Hematopoietic multipotent progenitor cell treated with erythropoietin and hydrocortisone succinate and interleukin-3 and kit ligand, for 4 days (in vitro differentiated cells): ENCODE measurements around the gene IL6ST.

ENCODE experiments used
- DNase-seq: peaks from one replicate; pipeline ENCODE4 v3.0.0-alpha.2; 2015

The IL6ST gene

GRCh38 chr5:55918087-55919035 is 76.4 kb downstream of the IL6ST start:
- no peak for DNase-seq

DNA sequence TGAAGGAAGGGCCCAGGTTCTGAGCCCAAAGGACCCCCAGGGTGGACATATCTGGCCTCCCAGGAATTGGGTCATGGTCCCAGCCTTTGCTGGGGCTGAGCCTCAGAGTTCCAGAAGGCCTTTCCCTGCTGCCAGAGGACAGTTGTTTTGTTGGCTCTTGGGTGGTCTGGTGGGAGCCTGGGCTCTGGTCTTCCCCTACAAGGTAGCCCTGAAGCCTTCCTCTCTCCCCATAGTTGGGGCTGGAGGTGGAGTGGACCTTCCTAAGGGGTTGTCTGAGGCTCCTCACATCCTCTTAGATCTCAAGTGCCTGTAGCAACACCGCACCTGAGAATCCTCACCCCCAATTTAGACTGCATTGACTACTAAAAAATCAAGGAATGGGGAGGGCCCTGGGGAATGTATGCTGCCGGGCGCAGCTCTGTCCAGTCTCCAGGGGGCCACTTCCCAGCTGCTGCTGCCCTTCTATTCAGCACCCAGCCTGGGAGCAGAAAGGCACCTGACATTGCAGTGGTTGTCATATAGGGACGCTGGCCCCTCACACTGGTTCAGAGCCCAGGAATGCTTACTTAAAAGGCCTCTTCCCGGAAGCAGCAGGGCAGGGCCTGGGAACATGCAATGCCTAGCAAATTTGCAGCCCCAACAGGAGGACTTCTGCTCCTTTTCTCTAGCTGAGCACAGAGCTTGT is 77.2 kb downstream of the IL6ST start:
- DNase-seq = no peak

GRCh38 chr5:55916986-55917385 is 77.8 kb downstream of the IL6ST start:
- DNase-seq = no peak

DNA sequence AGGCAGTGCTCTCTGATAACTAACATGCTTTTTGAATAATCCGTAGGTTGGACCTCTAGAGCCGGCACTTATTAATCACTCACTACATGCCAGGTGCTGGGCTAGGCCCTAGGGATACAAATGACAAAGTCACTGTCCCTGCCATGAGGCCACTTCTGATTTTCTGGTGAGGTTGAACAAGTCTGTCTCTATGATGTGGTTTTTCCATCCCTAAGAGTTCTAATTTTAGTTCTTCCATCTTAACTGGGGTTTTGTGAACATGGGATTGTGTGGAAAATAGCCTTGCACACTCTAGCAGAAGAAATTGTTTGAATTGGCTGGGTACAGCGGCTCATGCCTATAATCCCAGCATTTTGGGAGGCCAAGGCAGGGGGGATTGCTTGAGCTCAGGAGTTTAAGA is 79.0 kb downstream of the IL6ST start:
- DNase-seq = no peak

- no peak for DNase-seq
Observed at GRCh38 chr5:55914971-55915370, 79.8 kb downstream of the IL6ST start.

GRCh38 chr5:55913466-55914413 is 81.0 kb downstream of the IL6ST start:
- no peak for DNase-seq

- no peak for DNase-seq
Observed at GRCh38 chr5:55911784-55912653, 82.7 kb downstream of the IL6ST start.

GRCh38 chr5:55908804-55909203 is 86.0 kb downstream of the IL6ST start:
- DNase-seq = no peak

DNA sequence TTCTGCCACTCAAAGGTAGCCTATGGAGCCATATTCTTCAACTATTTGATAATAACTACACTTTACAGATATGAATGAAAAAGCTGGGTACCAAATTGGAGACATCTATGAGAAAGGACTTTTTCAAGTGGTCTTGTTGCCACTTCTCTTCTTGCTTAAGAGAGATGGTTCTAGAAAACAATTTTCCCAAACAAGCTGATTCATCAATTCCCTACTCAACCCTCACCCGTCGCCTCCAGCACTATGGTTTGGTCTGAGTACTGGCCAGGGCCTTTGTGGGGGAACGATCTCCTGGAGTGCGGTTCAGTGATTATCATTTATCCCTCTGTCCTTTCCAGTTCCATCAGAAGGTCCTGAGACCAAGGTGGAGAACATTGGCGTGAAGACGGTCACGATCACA is 86.8 kb downstream of the IL6ST start:
- no peak for DNase-seq

- no peak for DNase-seq
Observed at GRCh38 chr5:55905251-55905650, 89.5 kb downstream of the IL6ST start.

GRCh38 chr5:55904152-55904551 is 90.6 kb downstream of the IL6ST start:
- no peak for DNase-seq

DNA sequence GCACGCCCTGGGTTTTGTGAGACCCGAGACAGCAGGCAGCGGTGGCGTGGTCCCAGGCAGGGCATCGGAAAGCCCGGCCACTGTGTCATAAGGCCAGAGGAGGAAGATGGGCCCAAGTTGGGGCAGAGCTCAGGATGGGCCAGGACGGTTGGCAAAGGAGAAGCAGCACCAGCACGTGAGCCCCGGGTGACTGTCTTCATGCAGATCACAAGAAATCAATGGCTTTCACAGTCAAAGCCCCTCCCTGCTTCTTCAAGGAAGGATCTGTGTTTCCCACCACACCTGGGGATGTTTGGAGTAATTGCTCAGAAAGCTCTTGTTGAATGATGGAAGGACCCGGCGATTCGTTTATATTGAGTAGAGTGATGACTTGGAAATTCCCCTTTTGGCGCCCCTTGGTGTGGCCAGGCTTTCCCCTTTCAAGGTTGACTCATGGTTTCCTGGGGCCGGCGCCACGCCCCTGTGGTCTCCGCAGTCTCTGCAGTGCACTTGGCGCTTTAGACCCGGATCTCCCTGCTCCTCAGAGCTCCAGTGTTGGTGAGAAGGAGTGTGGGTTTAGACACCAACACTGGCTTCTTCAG is 91.6 kb downstream of the IL6ST start:
- peak; percentile 66 for DNase-seq

DNA sequence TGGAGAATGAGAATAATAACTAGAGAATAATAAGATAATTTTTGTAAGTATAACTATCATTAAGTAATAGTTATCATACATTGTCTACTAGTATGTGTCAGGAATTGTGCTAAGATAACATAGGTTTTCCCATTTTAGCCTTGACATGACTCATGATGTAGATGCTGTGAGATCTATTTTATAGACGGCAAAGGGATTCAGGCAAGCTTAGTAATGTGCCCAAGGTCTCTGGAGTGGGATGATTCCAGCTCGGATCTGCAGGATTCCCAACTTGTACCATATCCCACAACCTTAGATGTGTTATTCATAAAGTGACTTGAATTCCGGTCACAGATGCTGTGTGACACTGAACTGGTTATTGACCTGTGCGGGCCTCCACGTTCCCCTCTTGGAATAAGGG is 92.1 kb downstream of the IL6ST start:
- no peak for DNase-seq

DNA sequence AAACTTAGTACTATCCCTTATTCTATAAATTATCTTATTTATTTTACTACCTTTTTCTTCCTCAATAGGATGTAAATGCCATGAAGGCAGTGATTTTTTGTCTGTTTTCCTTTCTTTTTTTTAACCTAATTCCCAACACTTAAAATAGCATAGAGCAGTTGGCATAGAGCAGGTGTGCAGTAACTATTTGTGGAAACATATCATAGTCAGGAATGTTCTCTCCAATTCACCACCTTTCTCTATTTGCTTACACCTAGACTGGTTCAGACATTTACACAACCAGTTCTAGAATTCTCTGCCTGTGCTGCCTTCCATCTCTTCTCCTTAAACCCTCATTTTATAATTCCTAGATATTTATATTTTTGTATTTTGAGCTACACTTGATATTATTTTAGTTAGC is 94.0 kb downstream of the IL6ST start:
- no peak for DNase-seq

GRCh38 chr5:55900068-55900467 is 94.7 kb downstream of the IL6ST start:
- no peak for DNase-seq

- DNase-seq = no peak
Observed at GRCh38 chr5:55899344-55899743, 95.4 kb downstream of the IL6ST start.

- no peak for DNase-seq
Observed at GRCh38 chr5:55897905-55898304, 96.9 kb downstream of the IL6ST start.

- no peak for DNase-seq
Observed at GRCh38 chr5:55897206-55897894, 97.4 kb downstream of the IL6ST start.

- DNase-seq = no peak
Observed at GRCh38 chr5:55896663-55897062, 98.1 kb downstream of the IL6ST start.

GRCh38 chr5:55896238-55896637 is 98.5 kb downstream of the IL6ST start:
- DNase-seq = no peak

GRCh38 chr5:55895346-55895745 is 99.4 kb downstream of the IL6ST start:
- no peak for DNase-seq
